ENCODE measurements around the gene PPM1D.

DNA sequence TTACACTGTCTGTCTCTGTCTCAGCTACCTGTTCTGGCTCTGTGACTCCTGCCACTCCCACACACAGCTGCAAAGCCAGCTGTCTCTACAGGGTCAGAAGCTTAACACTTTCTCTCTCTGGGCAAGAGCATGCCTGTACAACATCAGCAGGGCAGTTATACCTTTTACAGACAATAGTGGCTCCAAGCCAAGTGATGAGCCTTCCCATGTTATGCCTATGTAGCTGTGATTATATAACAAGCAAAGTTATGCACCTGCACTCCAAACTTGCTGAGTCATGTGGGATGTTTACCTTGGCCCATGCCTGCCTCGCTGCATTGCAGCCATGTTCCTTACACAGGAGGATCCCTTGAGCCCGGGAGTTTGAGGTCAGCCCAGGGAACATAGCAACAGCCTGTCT is 42.2 kb upstream of the PPM1D start:
- TF ChIP-seq POLR2A (IDR thresholded peaks at IDR 0.05; ENCODE audit: extremely low read depth, insufficient read length) (no peak), CTCF (IDR thresholded peaks at IDR 0.05; ENCODE audit: low read depth, low read length) (no peak), MYC (IDR thresholded peaks at IDR 0.05; ENCODE audit: low read depth, low read length) (no peak)
- TF ChIP-seq, protein P1, sequence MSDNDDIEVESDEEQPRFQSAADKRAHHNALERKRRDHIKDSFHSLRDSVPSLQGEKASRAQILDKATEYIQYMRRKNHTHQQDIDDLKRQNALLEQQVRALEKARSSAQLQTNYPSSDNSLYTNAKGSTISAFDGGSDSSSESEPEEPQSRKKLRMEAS (IDR thresholded peaks at IDR 0.05; ENCODE audit: low read depth, low read length), result no peak
